Calu3 (cell line): ENCODE results near the gene PCDHGB6. TPM values are rescaled to one million over a fixed set of nuclear protein-coding genes. Genes with fewer than 3 reads are reported as not detected.
"Not testable (repeated sequence)": the region's sequence is repeated elsewhere in the genome, so short reads cannot be mapped to it uniquely, and the experiment has no call there.

Experiments used
- Bru-seq: library from RNA; stranded (reverse); fragments of 400-500 nt; gene quantifications from one replicate; lab custom pipeline; 2021; lab: Mats Ljungman, UMichigan
- BruChase-seq, 2 experiments: library from RNA; stranded (reverse); fragments of 400-500 nt; gene quantifications; one replicate each; lab custom pipeline; 2021; lab: Mats Ljungman, UMichigan
- BruUV-seq: library from RNA; stranded (reverse); fragments of 400-500 nt; replicated peaks from 2 replicates; lab custom pipeline; 2021; lab: Mats Ljungman, UMichigan
- CTCF ChIA-PET: fragments of 300-600 bp; sonication (Branson Sonifier 250); formaldehyde crosslinking; loops from one replicate; lab custom pipeline; 2022; ENCODE audit warnings: antibody characterized with exemption; lab: Charles Lee
- DNase-seq: peaks from one replicate; pipeline ENCODE4 v3.0.0; 2022
- H3K27ac Mint-ChIP-seq: one replicate; pipeline ENCODE4 v1.8.0; 2022; ENCODE audit warnings: mixed read lengths; ENCODE audit not compliant: unreplicated experiment
- H3K27me3 Mint-ChIP-seq: one replicate; pipeline ENCODE4 v1.8.0; 2022; ENCODE audit warnings: mixed read lengths; ENCODE audit not compliant: unreplicated experiment
- H3K36me3 Mint-ChIP-seq: one replicate; pipeline ENCODE4 v1.8.0; 2022; ENCODE audit warnings: mild to moderate bottlenecking, moderate library complexity, mixed read lengths; ENCODE audit not compliant: insufficient read depth, unreplicated experiment
- H3K4me1 Mint-ChIP-seq: one replicate; pipeline ENCODE4 v1.8.0; 2022; ENCODE audit warnings: mild to moderate bottlenecking, low read depth, mixed read lengths; ENCODE audit not compliant: unreplicated experiment
- H3K4me3 Mint-ChIP-seq: one replicate; pipeline ENCODE4 v1.8.0; 2022; ENCODE audit warnings: mild to moderate bottlenecking, low read depth, moderate library complexity, mixed read lengths; ENCODE audit not compliant: unreplicated experiment
- H3K9me3 Mint-ChIP-seq: one replicate; pipeline ENCODE4 v1.8.0; 2022; ENCODE audit warnings: low read depth, mixed read lengths; ENCODE audit not compliant: unreplicated experiment
- CTCF ChIP-seq: fragments of 200-600 bp; IDR thresholded peaks from one replicate; pipeline ENCODE4 v1.8.0; 2022; ENCODE audit warnings: antibody characterized with exemption; ENCODE audit not compliant: unreplicated experiment
- intact Hi-C: fragments of 100-400 bp; cut with micrococcal nuclease; formaldehyde crosslinking; loops from one replicate; pipeline ENCODE4 v1.10.0; 2022; ENCODE audit not compliant: unreplicated experiment
- long read RNA-seq: library from polyadenylated mRNA; stranded (forward); transcript quantifications from one replicate; pipeline ENCODE4 v2.0.0, GENCODE V29; 2022
- total RNA-seq: library from RNA; stranded (reverse); gene quantifications from 2 replicates; pipeline ENCODE4 v1.2.3, GENCODE V29; 2022

PCDHGB6 gene
- total RNA-seq (9.6 and 13.4 TPM in 2 replicates), Bru-seq, nascent RNA (percentile 62 among the genes with signal in this experiment), BruChase-seq, experiment 1, labeled RNA remaining after a 6-hour chase (percentile 93 among the genes with signal in this experiment), BruChase-seq, experiment 2, labeled RNA remaining after a 2-hour chase (percentile 86 among the genes with signal in this experiment)
- long read RNA-seq, full-length matches to known transcripts, result 3 of 3 reads
- long read RNA-seq, partial matches to known transcripts, result 0 of 3 reads
- long read RNA-seq, other reads (novel, unspliced or antisense), result 0 of 3 reads

GRCh38 chr5:141407790-141408505 lies at the start of gene PCDHGB6:
PCDHGB6 (plus strand) TSS chr5:141408021; CDS start chr5:141408203, 182 bp downstream.
- BruUV-seq, H3K27me3 Mint-ChIP-seq, intact Hi-C loops: not testable (repeated sequence)
- Mint-ChIP-seq H3K9me3 (peaks cover 14% of the 10 kb centered on the region), H3K36me3 (peaks cover 34% of the 10 kb centered on the region), H3K4me3 (peak within 1 kb of the TSS; percentile 75), H3K4me1 (peaks cover 38% of the 10 kb centered on the region), H3K27ac (peak within 1 kb of the TSS; percentile 57)
- peak; percentile 71 for TF ChIP-seq CTCF
- CTCF ChIA-PET, result interaction anchor here (0.8 to 2.9 kb wide), 10 partner anchors 10 to 211 kb away, joined by 3 to 20 read pairs (median 7); partner anchors contain the start of genes DIAPH1, PCDHB14, PCDHGB7 and PCDHGC3
- peak; percentile 79 for DNase-seq

GRCh38 chr5:141359790-141360426 lies 47.9 kb upstream of the PCDHGB6 start, which contains the start of gene PCDHGB2:
PCDHGB2 (plus strand) TSS chr5:141359994; CDS start chr5:141360136, 142 bp downstream.
- no peak for TF ChIP-seq CTCF
- Mint-ChIP-seq H3K36me3 (peaks cover 3% of the 10 kb centered on the region), H3K27me3 (no peaks in the 10 kb centered on the region), H3K9me3 (peaks cover 23% of the 10 kb centered on the region), H3K4me3 (no peak within 1 kb of the TSS), H3K27ac (no peak within 1 kb of the TSS), H3K4me1 (no peaks in the 10 kb centered on the region)
- CTCF ChIA-PET, result no interaction called here
- intact Hi-C loops, result no loop called here
- DNase-seq, result no peak
- no TSS peak for BruUV-seq

DNA sequence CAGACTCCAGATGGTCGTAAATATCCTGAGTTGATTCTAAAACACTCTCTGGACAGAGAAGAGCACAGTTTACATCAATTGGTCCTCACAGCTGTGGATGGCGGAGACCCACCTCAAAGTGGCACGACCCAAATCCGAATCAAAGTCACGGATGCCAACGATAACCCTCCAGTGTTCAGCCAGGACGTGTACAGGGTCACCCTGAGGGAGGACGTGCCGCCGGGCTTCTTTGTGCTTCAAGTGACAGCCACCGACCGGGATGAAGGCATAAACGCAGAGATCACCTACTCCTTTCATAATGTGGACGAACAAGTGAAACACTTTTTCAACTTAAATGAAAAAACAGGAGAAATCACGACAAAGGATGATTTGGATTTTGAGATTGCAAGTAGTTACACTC lies 47.1 kb upstream of the PCDHGB6 start:
- Mint-ChIP-seq H3K36me3 (peaks cover 3% of the 10 kb centered on the region), H3K9me3 (peaks cover 25% of the 10 kb centered on the region)
- intact Hi-C loops, result no loop called here

More for the DNA sequence above, 47.1 kb upstream of the PCDHGB6 start:
- CTCF ChIA-PET, result no interaction called here
- Mint-ChIP-seq H3K4me1 (no peaks in the 10 kb centered on the region), H3K4me3 (no peak overlapping the region), H3K27me3 (no peaks in the 10 kb centered on the region), H3K27ac (no peak overlapping the region)
- TF ChIP-seq CTCF, result no peak
- DNase-seq, result no peak
- no TSS peak for BruUV-seq
